Stimulated activated naive B cell treated with anti-CD40 and anti-IgM and Interleukin-4, amounts not matched to agents 10 μg/mL and 1 μg/mL and 100 μg/mL, for 72 hours (primary cell): ENCODE measurements around the gene PLA2G4E.

Experiments
- ATAC-seq, 2 donors: fragments of 150-1000 bp; cut with Tn5 transposase; replicated peaks; 2 replicates each; pipeline ENCODE4 v1.10.0; 2021; ENCODE audit warnings: moderate library complexity in 1 of 2
- DNase-seq: peaks from one replicate; pipeline ENCODE4 v3.0.0; 2021
- H3K27ac Mint-ChIP-seq: one replicate; pipeline ENCODE4 v1.8.0; 2022; ENCODE audit warnings: mild to moderate bottlenecking, mixed read lengths
- H3K27me3 Mint-ChIP-seq, 2 donors: one replicate each; pipeline ENCODE4 v1.8.0; 2022; ENCODE audit warnings: mixed read lengths in 2 of 2
- H3K36me3 Mint-ChIP-seq, 2 donors: one replicate each; pipeline ENCODE4 v1.8.0; 2022; ENCODE audit warnings: mixed read lengths in 2 of 2, mild to moderate bottlenecking in 1 of 2
- H3K4me1 Mint-ChIP-seq, 2 donors: one replicate each; pipeline ENCODE4 v1.8.0; 2022; ENCODE audit warnings: mixed read lengths in 2 of 2, mild to moderate bottlenecking in 1 of 2
- H3K4me3 Mint-ChIP-seq, 2 donors: one replicate each; pipeline ENCODE4 v1.8.0; 2022; ENCODE audit warnings: mild to moderate bottlenecking in 2 of 2, mixed read lengths in 2 of 2, moderate library complexity in 1 of 2
- H3K9me3 Mint-ChIP-seq, 2 donors: one replicate each; pipeline ENCODE4 v1.8.0; 2022; ENCODE audit warnings: mixed read lengths in 2 of 2, mild to moderate bottlenecking in 1 of 2

The PLA2G4E gene

GRCh38 chr15:41987246-41987924 lies 33.5 kb downstream of the PLA2G4E start:
- Mint-ChIP-seq H3K4me3 (no peak overlapping the region), H3K4me1 (no peaks in the 10 kb centered on the region), H3K27me3 (peaks cover 6 to 9% of the 10 kb centered on the region in 2 donors), H3K9me3 (no peaks in the 10 kb centered on the region), H3K27ac (no peak overlapping the region), H3K36me3 (no peaks in the 10 kb centered on the region)
- DNase-seq (no peak), ATAC-seq (no peak)

DNA sequence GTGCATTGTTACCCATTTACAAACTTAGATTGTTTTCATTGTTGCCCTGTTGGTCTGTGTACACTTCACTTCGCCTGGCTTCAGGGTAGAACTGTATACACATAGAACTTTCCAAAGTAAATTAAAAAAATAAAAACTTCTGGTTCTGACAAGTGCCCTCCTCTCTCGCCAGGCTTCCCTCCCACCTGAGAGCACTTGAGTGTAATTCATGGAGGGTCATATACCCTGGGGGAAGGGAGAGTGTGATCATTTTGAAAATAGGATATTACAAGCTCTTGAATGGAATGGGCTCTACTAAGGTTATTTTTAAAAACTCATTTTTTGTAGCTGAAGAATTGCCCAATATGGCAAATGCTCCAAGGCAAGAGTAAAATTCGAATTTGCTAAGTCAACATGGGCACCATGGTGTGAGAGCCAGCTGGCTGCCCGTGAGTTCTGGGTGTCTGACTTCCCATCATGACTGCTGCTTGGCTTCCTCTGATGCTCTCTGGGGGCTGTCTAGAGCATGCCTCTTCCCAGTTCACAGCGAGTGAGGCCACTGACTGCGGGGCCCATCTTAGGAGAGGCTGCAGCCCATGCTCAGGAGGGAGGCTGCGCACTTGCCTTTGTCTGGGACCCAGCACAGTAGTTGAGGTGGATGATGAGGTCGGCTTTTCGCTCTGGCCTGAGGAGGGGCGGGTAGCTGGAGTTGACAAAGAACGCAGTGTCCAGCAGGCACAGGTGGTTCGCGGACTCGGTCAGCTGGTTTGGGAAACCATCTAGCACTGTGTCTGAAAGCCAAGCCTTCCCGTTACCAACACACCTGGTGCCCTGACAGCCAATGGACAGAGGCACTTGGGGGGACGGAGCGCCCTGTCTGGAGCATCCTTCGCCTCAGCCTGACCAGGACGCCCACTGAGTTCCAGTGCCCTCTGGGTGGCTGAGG lies 35.3 kb downstream of the PLA2G4E start:
- H3K27me3 Mint-ChIP-seq, result peaks cover 6 to 7% of the 10 kb centered on the region in 2 donors
- no peaks in the 10 kb centered on the region for H3K36me3 Mint-ChIP-seq
- DNase-seq (no peak), ATAC-seq (no peak)
- H3K4me1 Mint-ChIP-seq, result no peaks in the 10 kb centered on the region
- no peak overlapping the region for H3K4me3 Mint-ChIP-seq
- no peaks in the 10 kb centered on the region for H3K9me3 Mint-ChIP-seq
- H3K27ac Mint-ChIP-seq, result no peak overlapping the region

DNA sequence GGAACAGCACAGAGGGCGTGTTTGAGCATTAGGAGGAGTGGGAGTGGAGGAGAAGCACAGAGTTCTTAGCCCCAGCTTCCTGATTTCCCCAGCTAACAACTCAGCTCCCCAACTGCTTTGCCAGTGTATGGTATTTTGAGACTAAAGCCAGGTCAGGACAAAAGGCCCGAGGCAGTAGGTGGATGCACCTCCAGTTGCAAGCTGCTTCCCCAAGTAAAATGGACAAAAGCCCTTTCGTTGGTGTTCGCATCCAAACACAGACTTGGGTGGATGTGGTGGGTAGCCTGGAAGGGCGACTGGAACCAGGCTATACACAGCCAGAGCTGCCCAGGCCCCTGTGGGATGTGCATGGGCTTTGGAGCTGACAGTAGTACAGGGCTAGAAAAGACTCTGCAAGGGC lies 36.2 kb downstream of the PLA2G4E start:
- ATAC-seq (no peak), DNase-seq (no peak)
- Mint-ChIP-seq H3K36me3 (no peaks in the 10 kb centered on the region), H3K27me3 (peaks cover 6 to 7% of the 10 kb centered on the region in 2 donors), H3K9me3 (no peaks in the 10 kb centered on the region), H3K4me3 (no peak overlapping the region), H3K27ac (no peak overlapping the region), H3K4me1 (no peaks in the 10 kb centered on the region)

DNA sequence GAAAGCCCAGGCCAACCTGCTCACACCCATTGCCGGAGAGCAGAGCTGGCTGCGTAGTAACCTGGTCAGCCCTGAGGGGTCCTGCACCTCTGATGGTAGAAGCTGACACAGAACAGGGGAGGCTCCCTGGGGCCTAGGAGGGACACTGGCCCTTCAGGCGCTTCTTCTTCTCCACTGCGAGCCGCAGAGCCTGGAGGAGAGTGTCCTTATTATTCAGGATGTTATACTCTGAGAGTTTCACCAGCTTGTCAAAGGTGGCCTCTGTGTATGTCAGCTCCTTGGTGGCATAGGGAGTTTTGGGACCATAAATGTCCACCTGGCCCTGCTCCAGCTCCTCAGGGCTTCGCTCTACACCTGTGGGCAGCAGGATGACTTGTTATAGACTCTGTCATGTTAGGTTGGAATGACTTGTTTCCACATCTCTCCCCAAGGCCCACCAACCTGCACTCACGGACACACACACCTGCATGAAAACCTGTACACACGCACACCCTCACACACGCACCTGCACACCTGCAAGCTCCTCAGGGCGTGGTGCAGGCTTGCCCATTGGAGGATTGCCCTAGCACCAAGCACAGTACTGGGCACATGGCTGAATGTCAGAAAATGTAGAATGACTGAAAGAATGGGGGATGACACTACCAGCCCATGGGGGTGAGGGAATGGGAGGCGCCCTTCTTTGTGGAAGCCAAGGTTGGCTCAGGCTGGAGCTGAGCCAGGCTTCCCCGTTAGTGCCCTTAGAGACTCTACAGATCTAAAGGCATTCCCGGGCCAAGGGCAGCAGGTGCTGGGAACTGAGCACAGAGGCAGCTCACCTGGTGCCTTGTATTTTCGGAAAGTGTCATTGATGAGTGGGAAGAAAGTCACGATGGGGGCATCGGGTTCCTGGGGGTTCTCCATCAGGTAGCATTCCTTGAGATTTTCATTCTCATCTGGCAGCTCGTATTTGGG lies 36.9 kb downstream of the PLA2G4E start:
- Mint-ChIP-seq H3K27ac (no peak overlapping the region), H3K4me3 (no peak overlapping the region), H3K9me3 (no peaks in the 10 kb centered on the region), H3K36me3 (no peaks in the 10 kb centered on the region), H3K4me1 (no peaks in the 10 kb centered on the region), H3K27me3 (peaks cover 6 to 7% of the 10 kb centered on the region in 2 donors)
- no peak for DNase-seq
- no peak for ATAC-seq

DNA sequence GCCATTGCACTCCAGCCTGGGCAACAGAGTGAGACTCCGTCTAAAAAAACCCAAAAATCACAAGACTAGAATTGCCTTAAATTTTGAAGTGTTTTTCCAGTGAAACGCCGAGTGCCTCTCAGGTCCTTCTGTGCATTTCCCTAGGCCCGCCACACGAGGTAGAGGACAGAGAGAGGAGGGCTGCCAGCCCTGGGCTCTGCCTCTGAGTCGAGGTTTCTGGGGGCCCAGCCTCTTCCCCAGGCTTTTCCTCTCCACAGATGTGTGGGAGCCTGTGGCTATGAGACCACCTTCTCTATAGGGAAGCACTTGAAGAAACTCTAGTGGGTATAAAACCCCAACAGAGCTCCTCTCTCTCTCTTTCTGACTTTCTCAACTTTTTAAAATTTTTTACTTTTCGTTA lies 37.6 kb downstream of the PLA2G4E start:
- Mint-ChIP-seq H3K4me1 (no peaks in the 10 kb centered on the region), H3K9me3 (no peaks in the 10 kb centered on the region), H3K4me3 (no peak overlapping the region), H3K27me3 (peaks cover 0 to under 1% of the 10 kb centered on the region in 2 donors), H3K27ac (no peak overlapping the region), H3K36me3 (no peaks in the 10 kb centered on the region)
- DNase-seq (no peak), ATAC-seq (no peak)

- no peaks in the 10 kb centered on the region for H3K27me3 Mint-ChIP-seq
- H3K4me3 Mint-ChIP-seq, result no peak overlapping the region
- H3K4me1 Mint-ChIP-seq, result no peaks in the 10 kb centered on the region
- H3K9me3 Mint-ChIP-seq, result no peaks in the 10 kb centered on the region
- no peak overlapping the region for H3K27ac Mint-ChIP-seq
- DNase-seq (no peak), ATAC-seq (no peak)
- H3K36me3 Mint-ChIP-seq, result no peaks in the 10 kb centered on the region
These were observed 38.5 kb downstream of the PLA2G4E start for GRCh38 chr15:41982133-41982930.

DNA sequence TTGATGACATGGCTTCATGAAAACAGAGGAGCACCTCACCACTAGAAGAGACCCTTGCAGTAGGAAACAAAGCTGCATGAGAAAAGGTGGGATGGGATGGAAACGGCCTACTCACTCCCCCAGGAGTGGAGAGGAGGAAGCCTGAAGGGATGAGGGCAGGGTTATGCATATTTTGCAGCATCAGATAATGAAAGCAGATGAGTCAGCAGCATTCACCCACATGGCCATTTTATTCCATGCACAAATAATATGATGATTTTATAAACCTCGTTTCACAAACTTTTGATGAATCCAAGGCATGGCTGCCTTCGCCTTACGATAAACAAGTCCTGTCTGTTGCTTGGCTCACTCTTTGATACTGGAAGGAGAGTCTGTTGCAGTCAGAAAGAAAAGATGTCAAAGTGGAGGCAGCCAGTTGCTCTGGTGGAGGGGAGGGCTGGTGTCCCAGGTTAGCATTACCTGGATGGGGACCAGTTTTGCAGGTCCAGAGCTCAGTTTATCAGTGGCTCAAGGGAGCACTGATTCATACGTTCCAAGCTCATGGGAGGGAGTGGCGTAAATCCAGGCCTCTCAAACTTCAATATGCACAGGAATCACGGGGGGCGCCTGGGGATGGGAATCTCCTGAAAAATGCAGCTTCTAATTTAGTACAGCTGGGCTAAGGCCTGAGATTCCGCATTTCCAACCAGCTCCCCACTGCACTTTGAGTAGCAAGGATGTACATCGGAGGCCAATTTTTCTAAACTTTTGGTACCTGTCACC lies 39.3 kb downstream of the PLA2G4E start:
- Mint-ChIP-seq H3K4me3 (no peak overlapping the region), H3K36me3 (no peaks in the 10 kb centered on the region), H3K27me3 (no peaks in the 10 kb centered on the region), H3K4me1 (no peaks in the 10 kb centered on the region), H3K27ac (no peak overlapping the region), H3K9me3 (no peaks in the 10 kb centered on the region)
- ATAC-seq (no peak), DNase-seq (no peak)

DNA sequence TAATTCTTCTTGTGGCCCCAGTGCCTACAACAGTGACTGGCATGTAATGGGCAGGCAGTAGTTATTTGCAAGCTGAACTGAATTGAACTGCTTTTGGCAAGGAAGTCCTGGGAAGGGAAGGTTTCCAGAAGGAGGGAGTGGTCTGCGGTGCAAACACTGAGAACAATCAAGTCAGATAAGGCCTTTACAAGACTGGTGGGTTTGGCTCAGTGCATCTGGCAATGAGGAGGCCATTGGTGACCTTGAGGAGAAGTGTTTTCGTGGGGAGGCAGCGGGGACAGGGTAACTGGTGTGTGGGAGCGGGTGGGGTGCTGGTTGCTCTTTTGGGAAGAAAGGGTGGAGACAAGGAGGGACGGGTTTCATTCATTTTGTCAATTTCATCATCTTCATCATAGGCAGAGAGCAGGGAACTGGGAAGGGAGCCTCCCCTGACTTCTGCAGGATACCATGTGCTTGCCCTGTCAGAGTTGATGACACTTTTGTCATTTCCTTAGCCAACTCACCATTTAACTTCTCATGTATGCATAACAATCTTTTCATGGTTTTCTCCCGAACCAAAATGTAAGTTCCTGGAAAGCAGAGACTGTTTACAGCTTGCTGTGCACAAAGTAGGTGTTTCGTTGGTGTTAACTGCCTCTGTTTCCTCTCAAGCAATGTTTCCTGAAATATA lies 40.1 kb downstream of the PLA2G4E start:
- Mint-ChIP-seq H3K27ac (no peak overlapping the region), H3K9me3 (no peaks in the 10 kb centered on the region), H3K4me3 (no peak overlapping the region), H3K27me3 (peaks cover under 1% of the 10 kb centered on the region in 2 donors), H3K4me1 (no peaks in the 10 kb centered on the region), H3K36me3 (no peaks in the 10 kb centered on the region)
- no peak for ATAC-seq
- no peak for DNase-seq

DNA sequence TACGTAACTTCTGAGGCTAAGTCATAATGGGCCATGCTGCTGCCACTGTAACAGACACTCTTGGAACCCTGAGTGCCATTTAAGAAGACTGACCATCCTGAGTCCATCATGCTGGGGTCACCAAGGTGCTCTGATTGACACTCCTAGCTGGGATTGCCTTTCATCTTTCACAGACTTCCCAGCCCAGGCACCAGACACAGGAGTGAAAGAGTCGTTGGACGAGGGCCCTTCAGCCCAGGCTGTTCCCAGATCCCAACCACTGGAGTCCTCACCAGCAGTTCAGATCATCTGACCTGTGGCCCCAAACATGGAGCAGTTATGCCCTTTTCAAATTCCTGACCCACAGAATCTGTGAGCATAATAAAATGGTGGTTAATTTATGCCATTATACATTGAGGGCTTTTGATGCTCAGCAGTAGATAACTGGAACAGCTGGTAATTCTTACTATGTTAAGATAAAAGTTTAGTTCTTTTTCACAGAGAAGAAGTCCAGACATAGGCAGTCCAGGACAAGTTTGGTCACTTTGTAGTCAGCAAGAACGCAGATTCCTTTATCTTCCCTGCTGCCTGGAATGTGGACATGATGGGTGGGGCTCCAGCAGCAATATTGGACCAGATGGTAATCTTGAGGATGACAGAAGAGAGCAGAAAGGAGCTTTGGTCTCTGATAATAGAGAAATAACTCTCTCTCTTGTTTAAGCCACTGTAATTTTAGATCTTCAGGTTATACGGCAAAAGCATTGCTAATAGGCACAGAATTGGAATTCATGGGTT lies 41.2 kb downstream of the PLA2G4E start:
- Mint-ChIP-seq H3K27ac (no peak overlapping the region), H3K36me3 (no peaks in the 10 kb centered on the region), H3K4me1 (peaks cover under 1 to 1% of the 10 kb centered on the region in 2 donors), H3K9me3 (no peaks in the 10 kb centered on the region), H3K27me3 (peaks cover 7 to 8% of the 10 kb centered on the region in 2 donors), H3K4me3 (no peak overlapping the region)
- DNase-seq (no peak), ATAC-seq (no peak)

DNA sequence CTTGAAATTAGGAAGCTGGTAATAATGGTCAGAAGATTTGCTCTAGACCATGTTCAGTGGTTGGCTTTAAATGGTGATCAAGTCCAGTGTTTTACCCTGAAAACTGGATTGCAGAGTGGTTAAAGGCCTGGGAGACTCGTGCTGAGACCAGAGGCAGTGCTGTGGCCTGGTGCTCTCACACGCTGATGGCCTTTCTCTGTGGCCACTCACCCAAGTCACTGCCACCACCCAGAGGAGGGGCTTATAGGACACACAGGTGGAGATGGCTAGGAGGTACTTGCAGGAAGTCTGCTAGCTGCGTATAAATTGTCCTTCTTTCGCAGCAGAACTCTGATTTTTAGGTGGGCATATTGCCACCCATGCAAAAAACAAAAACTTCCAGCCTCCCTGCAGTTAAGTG lies 42.3 kb downstream of the PLA2G4E start:
- no peak for DNase-seq
- Mint-ChIP-seq H3K9me3 (no peaks in the 10 kb centered on the region), H3K36me3 (no peaks in the 10 kb centered on the region), H3K4me1 (peaks cover 5% of the 10 kb centered on the region in 2 donors), H3K27me3 (peaks cover 17 to 18% of the 10 kb centered on the region in 2 donors), H3K27ac (no peak overlapping the region), H3K4me3 (no peak overlapping the region)
- no peak for ATAC-seq

DNA sequence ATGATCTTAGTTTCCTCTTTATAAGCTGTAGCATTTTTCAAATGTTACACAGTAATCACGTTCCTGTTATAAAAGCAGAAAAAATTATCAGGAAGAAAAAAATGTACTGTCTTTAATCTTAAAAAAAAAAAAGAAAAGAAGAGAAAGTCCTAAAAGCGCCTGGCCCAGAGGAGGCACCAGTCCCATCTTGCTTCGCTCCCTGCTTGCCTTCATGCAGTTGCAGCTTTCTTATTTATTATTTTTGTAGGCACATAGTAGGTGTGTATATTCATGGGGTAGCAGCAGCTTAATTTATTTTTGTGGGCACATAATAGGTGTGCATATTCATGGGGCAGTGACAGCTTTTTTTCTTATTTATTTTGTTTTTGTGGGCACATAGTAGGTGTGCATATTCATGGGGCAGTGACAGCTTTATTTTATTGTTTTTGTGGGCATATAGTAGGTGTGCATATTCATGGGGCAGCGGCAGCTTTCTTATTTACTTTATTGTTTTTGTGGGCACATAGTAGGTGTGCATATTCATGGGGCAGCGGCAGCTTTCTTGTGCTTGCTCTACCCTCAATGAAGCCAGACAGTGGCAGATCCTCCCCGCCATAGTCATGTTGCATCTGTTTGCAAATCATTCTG lies 43.0 kb downstream of the PLA2G4E start:
- Mint-ChIP-seq H3K4me3 (no peak overlapping the region), H3K27me3 (peaks cover 18% of the 10 kb centered on the region in 2 donors), H3K27ac (no peak overlapping the region), H3K9me3 (no peaks in the 10 kb centered on the region), H3K4me1 (peaks cover 8 to 11% of the 10 kb centered on the region in 2 donors), H3K36me3 (no peaks in the 10 kb centered on the region)
- no peak for DNase-seq
- no peak for ATAC-seq

- no peak overlapping the region for H3K27ac Mint-ChIP-seq
- ATAC-seq (no peak), DNase-seq (no peak)
- H3K4me1 Mint-ChIP-seq, result peaks cover 15 to 21% of the 10 kb centered on the region in 2 donors
- H3K36me3 Mint-ChIP-seq, result peaks cover 4 to 7% of the 10 kb centered on the region in 2 donors
- peaks cover 18% of the 10 kb centered on the region in 2 donors for H3K27me3 Mint-ChIP-seq
- no peaks in the 10 kb centered on the region for H3K9me3 Mint-ChIP-seq
- no peak overlapping the region for H3K4me3 Mint-ChIP-seq
These were observed 45.2 kb downstream of the PLA2G4E start for GRCh38 chr15:41975669-41976068.
